Vein endothelial cell (primary cell): ENCODE measurements around the gene WSCD1. TPM values are rescaled to one million over a fixed set of nuclear protein-coding genes. Genes with fewer than 3 reads are reported as not detected.

Experiments
- total RNA-seq: library from RNA; depleted of rRNA; stranded (reverse); fragments of >200 nt; gene quantifications from 2 replicates; pipeline ENCODE4 v1.2.3, GENCODE V29; 2012

Gene WSCD1
- 28.4 and 30.1 TPM in 2 replicates for total RNA-seq

DNA sequence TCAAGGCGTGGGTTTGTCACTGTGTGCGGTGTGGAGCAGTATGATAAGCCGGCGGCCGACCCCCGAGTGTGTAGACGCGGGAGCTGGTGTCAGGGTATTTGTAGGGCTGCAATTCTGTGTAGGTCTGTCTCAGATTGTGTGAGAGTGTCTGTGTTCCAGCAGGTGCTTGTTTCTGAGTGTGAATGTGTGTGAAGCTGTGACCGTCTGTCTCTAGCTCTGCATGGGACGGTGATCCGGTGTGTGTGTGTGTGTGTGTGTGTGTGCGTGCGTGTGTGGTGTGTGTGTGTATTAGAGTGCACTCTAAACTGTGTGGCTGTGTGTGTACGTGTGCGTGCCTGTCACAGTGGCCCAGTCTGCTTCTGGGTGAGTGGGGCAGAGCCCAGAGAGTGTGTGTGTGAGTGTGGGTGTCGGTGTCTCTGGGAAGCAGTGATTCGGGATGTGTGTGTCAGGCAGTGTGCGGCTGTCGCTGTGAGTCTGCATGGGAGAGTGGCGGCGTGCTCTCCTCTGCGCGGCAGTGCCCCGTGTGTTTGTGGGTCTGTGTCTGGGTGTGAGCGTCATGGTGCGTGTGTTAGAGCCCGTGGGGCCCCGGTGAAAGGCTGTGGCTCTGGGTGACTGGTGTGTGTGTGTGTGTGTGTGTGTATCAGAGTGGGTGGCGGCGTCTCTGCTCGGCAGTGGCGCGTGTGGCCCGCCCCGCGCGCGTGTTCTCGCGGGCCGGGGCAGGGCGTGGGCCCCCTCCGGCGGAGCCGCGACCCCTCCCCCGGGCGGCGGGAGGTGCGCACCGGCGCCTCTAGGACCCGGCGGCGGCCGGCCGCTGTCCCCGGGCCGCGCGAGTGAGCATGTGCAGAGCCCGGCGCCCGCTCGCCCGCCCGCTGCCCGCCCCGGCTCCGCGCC lies at the start of gene WSCD1:
Gene WSCD1 (plus strand): TSS at position 841 of the 891 bp plus-strand sequence. CDS start 10,280 bp downstream, outside the sequence.

